DND-41 (cell line): Measurements from ENCODE around the gene CAT.

Experiments
- CTCF ChIP-seq: IDR thresholded peaks from 2 replicates; pipeline ENCODE4 v1.5.1; 2012; ENCODE audit warnings: borderline replicate concordance, low read length, moderate library complexity, mild to moderate bottlenecking; ENCODE audit not compliant: poor library complexity, severe bottlenecking; ENCODE audit errors: extremely low read depth
- EZH2 ChIP-seq: IDR thresholded peaks from 3 replicates; pipeline ENCODE4 v1.6.1; 2012; ENCODE audit warnings: borderline replicate concordance, low read depth, mild to moderate bottlenecking, moderate library complexity, low read length, inconsistent platforms; ENCODE audit not compliant: severe bottlenecking

- no peak for TF ChIP-seq CTCF
- TF ChIP-seq EZH2 = no peak
Observed at GRCh38 chr11:34460278-34460677, 21.5 kb downstream of the CAT start.
